COLO668 (cell line): Measurements from ENCODE around the gene PREPL.
A peak's percentile ranks its signal among the peaks of the same experiment; 100 is the strongest.

ENCODE experiments used
- DNase-seq: peaks from one replicate; lab custom pipeline; 2025; ENCODE audit not compliant: unreplicated experiment; lab: John Stamatoyannopoulos, UW

PREPL gene

GRCh38 chr2:44296653-44297052 is 64.6 kb downstream of the PREPL start:
- DNase-seq = no peak

- DNase-seq = no peak
These were observed 65.5 kb downstream of the PREPL start for GRCh38 chr2:44295633-44296359.

- no peak for DNase-seq
These were observed 66.2 kb downstream of the PREPL start for GRCh38 chr2:44295113-44295512.

- peak; percentile 71 for DNase-seq
These were observed 69.7 kb downstream of the PREPL start for GRCh38 chr2:44291281-44292248.

- DNase-seq = no peak
These were observed 71.0 kb downstream of the PREPL start for GRCh38 chr2:44290261-44290660.

- no peak for DNase-seq
These were observed 74.2 kb downstream of the PREPL start for GRCh38 chr2:44286884-44287638.

- DNase-seq = no peak
These were observed 75.0 kb downstream of the PREPL start for GRCh38 chr2:44286119-44286883.

GRCh38 chr2:44285174-44285573 is 76.1 kb downstream of the PREPL start:
- DNase-seq = no peak

- no peak for DNase-seq
These were observed 78.1 kb downstream of the PREPL start for GRCh38 chr2:44283116-44283666.

- DNase-seq = no peak
These were observed 80.4 kb downstream of the PREPL start for GRCh38 chr2:44280869-44281268.

GRCh38 chr2:44277541-44277940 is 83.8 kb downstream of the PREPL start:
- DNase-seq = no peak

- no peak for DNase-seq
These were observed 85.4 kb downstream of the PREPL start for GRCh38 chr2:44275927-44276303.

- DNase-seq = no peak
These were observed 87.7 kb downstream of the PREPL start for GRCh38 chr2:44273596-44273995.

GRCh38 chr2:44273076-44273475 is 88.2 kb downstream of the PREPL start:
- no peak for DNase-seq

- no peak for DNase-seq
These were observed 90.0 kb downstream of the PREPL start for GRCh38 chr2:44271296-44271695.

GRCh38 chr2:44269831-44270230 is 91.5 kb downstream of the PREPL start:
- no peak for DNase-seq

GRCh38 chr2:44267796-44268648 is 93.3 kb downstream of the PREPL start:
- DNase-seq = no peak
